ENCODE data around the gene TOMM40. TPM values are rescaled to one million over a fixed set of nuclear protein-coding genes. Genes with fewer than 3 reads are reported as not detected.
A peak's percentile ranks its signal among the peaks of the same experiment; 100 is the strongest.

The TOMM40 gene
- total and polyA plus RNA-seq, 9 of the 15 experiments (the other 6 are each of a cell fraction or from before 2014, with no cell fraction given), result 0.89 to 290 (median 160) TPM

GRCh38 chr19:44951179-44952159 is 60.4 kb downstream of the TOMM40 start:
- in situ Hi-C loops (cut with MboI) (loop anchor here (5.0 kb wide), 1 partner anchor 39 kb away; the partner anchor contains the start of gene APOC1), intact Hi-C loops (cut with micrococcal nuclease) (loop anchor here (1.0 kb wide), 1 partner anchor 48 kb away; no protein-coding TSS in a partner anchor)
- Histone ChIP-seq H3K4me3 (no peak overlapping the region), H3K79me2 (ENCODE audit: control insufficient read depth, insufficient read depth, low read length) (peaks cover 22% of the 10 kb centered on the region), H3K9ac (ENCODE audit: insufficient read depth in 1 of 2, low read depth in 2 of 2, low read length in 2 of 2) (peak overlapping the region in 1 of 2 experiments; percentile 69; a peak in 1 of 4 replicates), H3K27ac (ENCODE audit: extremely low read depth, low read depth, low read length) (no peak overlapping the region), H3K4me1 (replicated peaks in 1 of 2; ENCODE audit: control insufficient read depth in 2 of 2, insufficient read depth in 2 of 2, low read length in 2 of 2) (peaks cover 7 to 29% of the 10 kb centered on the region in 2 experiments; a peak in 4 of 5 replicates), H2AFZ (ENCODE audit: low read depth, low read length) (no peak overlapping the region), H3K27me3 (ENCODE audit: control insufficient read depth in 2 of 2, insufficient read depth in 2 of 2, low read length in 2 of 2) (no peaks in the 10 kb centered on the region), H3K9me3 (replicated peaks; ENCODE audit: control insufficient read depth, insufficient read depth, low read depth, low read length) (no peaks in the 10 kb centered on the region), H4K20me1 (replicated peaks; ENCODE audit: control insufficient read depth, insufficient read depth, low read length) (peaks cover 11% of the 10 kb centered on the region; the same call in 1 of the 2 replicates), H3K36me3 (ENCODE audit: control insufficient read depth, insufficient read depth, low read length) (no peaks in the 10 kb centered on the region), H3K4me2 (ENCODE audit: insufficient read depth, low read length) (no peak overlapping the region), H3K9me1 (ENCODE audit: control insufficient read depth, insufficient read depth, low read length) (peaks cover 1% of the 10 kb centered on the region)
- WGBS (ENCODE audit: insufficient coverage, low coverage, missing lambda C conversion rate), result 45% methylated on average over 13 of the region's 13 CpGs
- ATAC-seq (peak; percentile 25; the same call in 2 of the 3 replicates), FAIRE-seq (peak; percentile 75), DNase-seq (ENCODE audit: extremely low read depth in 1 of 4, low spot score in 3 of 4) (peak; percentile 75 to 87 (median 79))
- no TSS peak for BruUV-seq (replicated peaks)
- ChIA-PET POLR2A (interaction anchor here (0.7 to 1.0 kb wide), 2 partner anchors 37 to 74 kb away, joined by 3 read pairs; partner anchors contain the start of gene APOC1), CTCF (ENCODE audit: low intra/inter-chr PET ratio) (interaction anchor here (0.6 to 2.3 kb wide), 6 partner anchors 37 to 533 kb away, joined by 3 to 27 read pairs (median 4); partner anchors contain the start of genes APOC1 and APOE)
- TF ChIP-seq BRD9 (IDR thresholded peaks at IDR 0.05; ENCODE audit: low read depth, partially characterized antibody), result peak; percentile 58
- no peak for TF ChIP-seq HCFC1 (IDR thresholded peaks at IDR 0.05; ENCODE audit: low read depth, low read length)
- peak; percentile 79 for TF ChIP-seq DEAF1 (CRISPR knock-in tag; IDR thresholded peaks at IDR 0.05)
- 0 out of 2 replicates have a peak, but pooled peaks have one; percentile 38 for TF ChIP-seq ARID2 (IDR thresholded peaks at IDR 0.05)
- peak in 1 of 2 experiments; percentile 15; a peak in 1 of 4 replicates for TF ChIP-seq KDM1A (IDR thresholded peaks at IDR 0.05)
- TF ChIP-seq JUND (IDR thresholded peaks at IDR 0.05; ENCODE audit: borderline replicate concordance, low read depth, low read length), result 0 out of 2 replicates have a peak, but pooled peaks have one; percentile 6
- no peak for TF ChIP-seq JUND (tag; IDR thresholded peaks at IDR 0.05; ENCODE audit: borderline replicate concordance, low read depth, low read length)
- TF ChIP-seq VEZF1 (CRISPR knock-in tag; IDR thresholded peaks at IDR 0.05), result 0 out of 2 replicates have a peak, but pooled peaks have one; percentile 16
- TF ChIP-seq CTCF (IDR thresholded peaks at IDR 0.05 in 2 of 3, conservative IDR thresholded peaks at IDR 0.05 in 1 of 3; ENCODE audit: insufficient read depth in 2 of 3, low read depth in 1 of 3, low read length in 3 of 3), result peak; percentile 72 to 85 (median 83)
- TF ChIP-seq CTCFL (IDR thresholded peaks at IDR 0.05; ENCODE audit: borderline replicate concordance, insufficient read depth, low read depth, low read length, poor library complexity, severe bottlenecking), result peak; percentile 58
- TF ChIP-seq DACH1 (IDR thresholded peaks at IDR 0.05; ENCODE audit: partially characterized antibody), result no peak
- peak; percentile 28; the same call in 1 of the 2 replicates for TF ChIP-seq KLF16 (IDR thresholded peaks at IDR 0.05)

Measured in K562 (cell line).